Measurements from ENCODE around the gene CENPVL2. TPM values are rescaled to one million over a fixed set of nuclear protein-coding genes. Genes with fewer than 3 reads are reported as not detected.

CENPVL2 gene
- total and polyA plus RNA-seq, 2 of the 8 experiments (the other 6 are each of a cell fraction or from before 2014, with no cell fraction given), result 3.2 to 8.0 TPM

DNA sequence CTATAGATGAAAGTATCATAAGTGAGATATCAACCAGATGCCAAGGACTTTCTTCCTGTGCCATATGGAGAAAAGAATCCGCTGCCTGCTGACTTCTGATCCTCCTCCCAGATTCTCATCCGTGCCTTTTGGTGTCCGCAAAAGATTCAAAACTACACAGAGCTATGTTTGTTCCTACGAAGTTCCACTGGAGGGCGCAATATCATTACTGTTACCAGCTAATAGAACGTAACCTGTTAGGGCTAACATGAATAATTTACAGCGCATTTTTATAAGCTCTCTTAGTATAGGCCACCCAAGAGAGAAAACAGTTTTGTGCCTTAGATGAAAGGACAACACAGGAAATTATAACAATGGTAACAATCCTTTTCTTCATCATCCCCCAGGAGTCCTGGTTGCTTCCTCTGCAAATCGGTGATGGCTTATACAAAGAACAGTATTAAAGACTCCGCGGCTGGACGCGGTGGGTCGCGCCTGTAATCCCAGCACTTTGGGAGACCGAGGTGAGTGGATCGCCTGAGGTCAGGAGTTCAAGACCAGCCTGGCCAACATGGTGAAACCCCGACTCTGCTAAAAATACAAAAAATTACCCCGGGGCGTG is 41.1 kb downstream of the CENPVL2 start (continued):
- TF ChIP-seq, protein P1, sequence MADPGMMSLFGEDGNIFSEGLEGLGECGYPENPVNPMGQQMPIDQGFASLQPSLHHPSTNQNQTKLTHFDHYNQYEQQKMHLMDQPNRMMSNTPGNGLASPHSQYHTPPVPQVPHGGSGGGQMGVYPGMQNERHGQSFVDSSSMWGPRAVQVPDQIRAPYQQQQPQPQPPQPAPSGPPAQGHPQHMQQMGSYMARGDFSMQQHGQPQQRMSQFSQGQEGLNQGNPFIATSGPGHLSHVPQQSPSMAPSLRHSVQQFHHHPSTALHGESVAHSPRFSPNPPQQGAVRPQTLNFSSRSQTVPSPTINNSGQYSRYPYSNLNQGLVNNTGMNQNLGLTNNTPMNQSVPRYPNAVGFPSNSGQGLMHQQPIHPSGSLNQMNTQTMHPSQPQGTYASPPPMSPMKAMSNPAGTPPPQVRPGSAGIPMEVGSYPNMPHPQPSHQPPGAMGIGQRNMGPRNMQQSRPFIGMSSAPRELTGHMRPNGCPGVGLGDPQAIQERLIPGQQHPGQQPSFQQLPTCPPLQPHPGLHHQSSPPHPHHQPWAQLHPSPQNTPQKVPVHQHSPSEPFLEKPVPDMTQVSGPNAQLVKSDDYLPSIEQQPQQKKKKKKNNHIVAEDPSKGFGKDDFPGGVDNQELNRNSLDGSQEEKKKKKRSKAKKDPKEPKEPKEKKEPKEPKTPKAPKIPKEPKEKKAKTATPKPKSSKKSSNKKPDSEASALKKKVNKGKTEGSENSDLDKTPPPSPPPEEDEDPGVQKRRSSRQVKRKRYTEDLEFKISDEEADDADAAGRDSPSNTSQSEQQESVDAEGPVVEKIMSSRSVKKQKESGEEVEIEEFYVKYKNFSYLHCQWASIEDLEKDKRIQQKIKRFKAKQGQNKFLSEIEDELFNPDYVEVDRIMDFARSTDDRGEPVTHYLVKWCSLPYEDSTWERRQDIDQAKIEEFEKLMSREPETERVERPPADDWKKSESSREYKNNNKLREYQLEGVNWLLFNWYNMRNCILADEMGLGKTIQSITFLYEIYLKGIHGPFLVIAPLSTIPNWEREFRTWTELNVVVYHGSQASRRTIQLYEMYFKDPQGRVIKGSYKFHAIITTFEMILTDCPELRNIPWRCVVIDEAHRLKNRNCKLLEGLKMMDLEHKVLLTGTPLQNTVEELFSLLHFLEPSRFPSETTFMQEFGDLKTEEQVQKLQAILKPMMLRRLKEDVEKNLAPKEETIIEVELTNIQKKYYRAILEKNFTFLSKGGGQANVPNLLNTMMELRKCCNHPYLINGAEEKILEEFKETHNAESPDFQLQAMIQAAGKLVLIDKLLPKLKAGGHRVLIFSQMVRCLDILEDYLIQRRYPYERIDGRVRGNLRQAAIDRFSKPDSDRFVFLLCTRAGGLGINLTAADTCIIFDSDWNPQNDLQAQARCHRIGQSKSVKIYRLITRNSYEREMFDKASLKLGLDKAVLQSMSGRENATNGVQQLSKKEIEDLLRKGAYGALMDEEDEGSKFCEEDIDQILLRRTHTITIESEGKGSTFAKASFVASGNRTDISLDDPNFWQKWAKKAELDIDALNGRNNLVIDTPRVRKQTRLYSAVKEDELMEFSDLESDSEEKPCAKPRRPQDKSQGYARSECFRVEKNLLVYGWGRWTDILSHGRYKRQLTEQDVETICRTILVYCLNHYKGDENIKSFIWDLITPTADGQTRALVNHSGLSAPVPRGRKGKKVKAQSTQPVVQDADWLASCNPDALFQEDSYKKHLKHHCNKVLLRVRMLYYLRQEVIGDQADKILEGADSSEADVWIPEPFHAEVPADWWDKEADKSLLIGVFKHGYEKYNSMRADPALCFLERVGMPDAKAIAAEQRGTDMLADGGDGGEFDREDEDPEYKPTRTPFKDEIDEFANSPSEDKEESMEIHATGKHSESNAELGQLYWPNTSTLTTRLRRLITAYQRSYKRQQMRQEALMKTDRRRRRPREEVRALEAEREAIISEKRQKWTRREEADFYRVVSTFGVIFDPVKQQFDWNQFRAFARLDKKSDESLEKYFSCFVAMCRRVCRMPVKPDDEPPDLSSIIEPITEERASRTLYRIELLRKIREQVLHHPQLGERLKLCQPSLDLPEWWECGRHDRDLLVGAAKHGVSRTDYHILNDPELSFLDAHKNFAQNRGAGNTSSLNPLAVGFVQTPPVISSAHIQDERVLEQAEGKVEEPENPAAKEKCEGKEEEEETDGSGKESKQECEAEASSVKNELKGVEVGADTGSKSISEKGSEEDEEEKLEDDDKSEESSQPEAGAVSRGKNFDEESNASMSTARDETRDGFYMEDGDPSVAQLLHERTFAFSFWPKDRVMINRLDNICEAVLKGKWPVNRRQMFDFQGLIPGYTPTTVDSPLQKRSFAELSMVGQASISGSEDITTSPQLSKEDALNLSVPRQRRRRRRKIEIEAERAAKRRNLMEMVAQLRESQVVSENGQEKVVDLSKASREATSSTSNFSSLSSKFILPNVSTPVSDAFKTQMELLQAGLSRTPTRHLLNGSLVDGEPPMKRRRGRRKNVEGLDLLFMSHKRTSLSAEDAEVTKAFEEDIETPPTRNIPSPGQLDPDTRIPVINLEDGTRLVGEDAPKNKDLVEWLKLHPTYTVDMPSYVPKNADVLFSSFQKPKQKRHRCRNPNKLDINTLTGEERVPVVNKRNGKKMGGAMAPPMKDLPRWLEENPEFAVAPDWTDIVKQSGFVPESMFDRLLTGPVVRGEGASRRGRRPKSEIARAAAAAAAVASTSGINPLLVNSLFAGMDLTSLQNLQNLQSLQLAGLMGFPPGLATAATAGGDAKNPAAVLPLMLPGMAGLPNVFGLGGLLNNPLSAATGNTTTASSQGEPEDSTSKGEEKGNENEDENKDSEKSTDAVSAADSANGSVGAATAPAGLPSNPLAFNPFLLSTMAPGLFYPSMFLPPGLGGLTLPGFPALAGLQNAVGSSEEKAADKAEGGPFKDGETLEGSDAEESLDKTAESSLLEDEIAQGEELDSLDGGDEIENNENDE (IDR thresholded peaks at IDR 0.05; ENCODE audit: insufficient replicate concordance, low read length), result no peak
- TF ChIP-seq SRF (IDR thresholded peaks at IDR 0.05; ENCODE audit: low read depth, low read length), result no peak
- no peak for TF ChIP-seq BACH1 (IDR thresholded peaks at IDR 0.05; ENCODE audit: low read length)
- TF ChIP-seq RAD21 (IDR thresholded peaks at IDR 0.05 in 1 of 2, conservative IDR thresholded peaks at IDR 0.05 in 1 of 2; ENCODE audit: low read depth in 2 of 2, low read length in 2 of 2), result peak; percentile 81 to 89
